Middle frontal gyrus (tissue), 1 donor: ENCODE measurements around the gene WASHC4.
"Not testable (repeated sequence)": the region's sequence is repeated elsewhere in the genome, so short reads cannot be mapped to it uniquely, and the experiment has no call there.

ENCODE experiments used
- DNase-seq: peaks from one replicate; pipeline ENCODE4 v3.0.0-alpha.2; 2015; ENCODE audit warnings: low spot score; ENCODE audit errors: extremely low spot score

The WASHC4 gene

GRCh38 chr12:105164068-105164467 lies 56.5 kb downstream of the WASHC4 start:
- DNase-seq, result no peak

- no peak for DNase-seq
These were observed 59.2 kb downstream of the WASHC4 start for GRCh38 chr12:105166736-105167135.

- no peak for DNase-seq
These were observed 59.8 kb downstream of the WASHC4 start for GRCh38 chr12:105167346-105167745.

- DNase-seq, result no peak
These were observed 60.5 kb downstream of the WASHC4 start for GRCh38 chr12:105168006-105168405.

- no peak for DNase-seq
These were observed 62.6 kb downstream of the WASHC4 start for GRCh38 chr12:105170139-105170538.

GRCh38 chr12:105171691-105172436 lies 64.3 kb downstream of the WASHC4 start:
- DNase-seq, result no peak

GRCh38 chr12:105175397-105175990 lies 68.0 kb downstream of the WASHC4 start:
- DNase-seq, result no peak

GRCh38 chr12:105177208-105177607 lies 69.7 kb downstream of the WASHC4 start:
- DNase-seq, result no peak

- not testable (repeated sequence) for DNase-seq
These were observed 71.6 kb downstream of the WASHC4 start for GRCh38 chr12:105179114-105179513.

- not testable (repeated sequence) for DNase-seq
These were observed 75.9 kb downstream of the WASHC4 start for GRCh38 chr12:105183406-105183805.

GRCh38 chr12:105183976-105184375 lies 76.4 kb downstream of the WASHC4 start:
- not testable (repeated sequence) for DNase-seq

- no peak for DNase-seq
These were observed 81.8 kb downstream of the WASHC4 start for GRCh38 chr12:105189293-105189692.

- no peak for DNase-seq
These were observed 83.0 kb downstream of the WASHC4 start for GRCh38 chr12:105190530-105190929.

- DNase-seq, result no peak
These were observed 85.2 kb downstream of the WASHC4 start for GRCh38 chr12:105192624-105193225.

- no peak for DNase-seq
These were observed 87.4 kb downstream of the WASHC4 start for GRCh38 chr12:105194947-105195346.

GRCh38 chr12:105196090-105196489 lies 88.6 kb downstream of the WASHC4 start:
- DNase-seq, result no peak

GRCh38 chr12:105198961-105199360 lies 91.4 kb downstream of the WASHC4 start:
- no peak for DNase-seq

GRCh38 chr12:105200385-105200784 lies 92.9 kb downstream of the WASHC4 start:
- no peak for DNase-seq

- no peak for DNase-seq
These were observed 93.8 kb downstream of the WASHC4 start for GRCh38 chr12:105201299-105201698.

- DNase-seq, result no peak
These were observed 94.7 kb downstream of the WASHC4 start for GRCh38 chr12:105202202-105202601.

- DNase-seq, result no peak
These were observed 96.6 kb downstream of the WASHC4 start for GRCh38 chr12:105204127-105204526.

GRCh38 chr12:105204916-105205315 lies 97.4 kb downstream of the WASHC4 start:
- DNase-seq, result no peak
